Ascending aorta (tissue), 2 donors: ENCODE measurements around the gene FOXC1. TPM values are rescaled to one million over a fixed set of nuclear protein-coding genes. Genes with fewer than 3 reads are reported as not detected.

Experiments used
- DNase-seq, 2 donors: peaks; one replicate each; pipeline ENCODE4 v3.0.0-alpha.2; 2019; ENCODE audit warnings: low spot score in 2 of 2
- H3K27ac ChIP-seq, 2 donors: fragments of 200-600 bp; sonication (generic); one replicate each; pipeline ENCODE4 v1.5.1; 2016 to 2017; ENCODE audit warnings: mild to moderate bottlenecking in 1 of 2
- H3K27me3 ChIP-seq: fragments of 200-600 bp; sonication (generic); one replicate; pipeline ENCODE4 v1.5.1; 2017
- H3K36me3 ChIP-seq, 2 donors: fragments of 200-600 bp; sonication (generic); one replicate each; pipeline ENCODE4 v1.5.1; 2016
- H3K4me1 ChIP-seq, 2 donors: fragments of 200-600 bp; sonication (generic); one replicate each; pipeline ENCODE4 v1.5.1; 2016 to 2017; ENCODE audit warnings: mild to moderate bottlenecking in 1 of 2
- H3K4me3 ChIP-seq, 2 donors: fragments of 200-600 bp; sonication (generic); one replicate each; pipeline ENCODE4 v1.5.1; 2016 to 2017; ENCODE audit warnings: mild to moderate bottlenecking in 1 of 2
- H3K9me3 ChIP-seq, 2 donors: fragments of 200-600 bp; sonication (generic); one replicate each; pipeline ENCODE4 v1.5.1; 2016
- CTCF ChIP-seq, 3 experiments: fragments of 200-600 bp in 2 of 3; fragments of 450-650 bp in 1 of 3; sonication (generic) in 2 of 3; IDR thresholded peaks; one replicate each; pipeline ENCODE4 v1.5.1; 2016 to 2019; ENCODE audit warnings: antibody characterized with exemption in 3 of 3, mild to moderate bottlenecking in 1 of 3, moderate library complexity in 1 of 3
- intact Hi-C: fragments of 100-400 bp; cut with DNase I; formaldehyde crosslinking; loops from one replicate; pipeline ENCODE4 v1.15.1; 2023
- total RNA-seq: library from RNA; depleted of rRNA; stranded (reverse); fragments of >200 nt; gene quantifications from one replicate; pipeline ENCODE4 v1.1.0, GENCODE V29; 2016

Gene FOXC1
- total RNA-seq, 1 donor from 2014 or later = 125 TPM

- H3K9me3 ChIP-seq = no peaks in the 10 kb centered on the region
- H3K36me3 ChIP-seq = peaks cover 37 to 52% of the 10 kb centered on the region in 2 donors
- H3K27ac ChIP-seq = peak overlapping the region; percentile 96 to 100
- H3K4me1 ChIP-seq = peaks cover 0 to 8% of the 10 kb centered on the region in 2 donors
- intact Hi-C loops = loop anchor here (5.0 kb wide), 1 partner anchor 423 kb away; no protein-coding TSS in a partner anchor
- H3K27me3 ChIP-seq = no peaks in the 10 kb centered on the region
- H3K4me3 ChIP-seq = peak overlapping the region; percentile 91 to 94
- DNase-seq = peak in 1 of 2 donors; percentile 64
- no peak for TF ChIP-seq CTCF (IDR thresholded peaks at IDR 0.05)
Measured at GRCh38 chr6:1614448-1615150, 4.9 kb downstream of the FOXC1 start.

- intact Hi-C loops = loop anchor here (5.0 kb wide), 1 partner anchor 422 kb away; no protein-coding TSS in a partner anchor
- no peak for TF ChIP-seq CTCF (IDR thresholded peaks at IDR 0.05)
- peak in 1 of 2 donors; percentile 53 for DNase-seq
- H3K9me3 ChIP-seq = no peaks in the 10 kb centered on the region
- H3K4me3 ChIP-seq = peak overlapping the region; percentile 91 to 94
- peak overlapping the region; percentile 96 to 100 for H3K27ac ChIP-seq
- H3K36me3 ChIP-seq = peaks cover 37 to 52% of the 10 kb centered on the region in 2 donors
- H3K4me1 ChIP-seq = peaks cover 0 to 8% of the 10 kb centered on the region in 2 donors
- H3K27me3 ChIP-seq = no peaks in the 10 kb centered on the region
Measured at GRCh38 chr6:1615151-1615852, 5.6 kb downstream of the FOXC1 start.

- H3K36me3 ChIP-seq = peaks cover 33 to 48% of the 10 kb centered on the region in 2 donors
- peak overlapping the region; percentile 91 to 94 for H3K4me3 ChIP-seq
- peak overlapping the region; percentile 96 to 100 for H3K27ac ChIP-seq
- H3K27me3 ChIP-seq = no peaks in the 10 kb centered on the region
- intact Hi-C loops = loop anchor here (2.0 to 5.0 kb wide), 2 partner anchors 421 to 485 kb away; no protein-coding TSS in a partner anchor
- H3K4me1 ChIP-seq = peaks cover 0 to 8% of the 10 kb centered on the region in 2 donors
- DNase-seq = no peak
- no peaks in the 10 kb centered on the region for H3K9me3 ChIP-seq
- no peak for TF ChIP-seq CTCF (IDR thresholded peaks at IDR 0.05)
Measured at GRCh38 chr6:1615853-1616420, 6.2 kb downstream of the FOXC1 start.

- H3K9me3 ChIP-seq = no peaks in the 10 kb centered on the region
- peak overlapping the region; percentile 91 to 94 for H3K4me3 ChIP-seq
- H3K36me3 ChIP-seq = peaks cover 25 to 40% of the 10 kb centered on the region in 2 donors
- H3K27ac ChIP-seq = peak overlapping the region; percentile 96 to 100
- no peak for DNase-seq
- no peak for TF ChIP-seq CTCF (IDR thresholded peaks at IDR 0.05)
- intact Hi-C loops = loop anchor here (2.0 to 5.0 kb wide), 2 partner anchors 420 to 484 kb away; no protein-coding TSS in a partner anchor
- no peaks in the 10 kb centered on the region for H3K27me3 ChIP-seq
- peaks cover under 1 to 11% of the 10 kb centered on the region in 2 donors for H3K4me1 ChIP-seq
Measured at GRCh38 chr6:1616701-1617463, 7.2 kb downstream of the FOXC1 start.
